Gastroesophageal sphincter (tissue), 4 donors: ENCODE data around the gene THAP2. TPM values are rescaled to one million over a fixed set of nuclear protein-coding genes. Genes with fewer than 3 reads are reported as not detected.

ENCODE experiments used
- ATAC-seq: fragments of 150-250 bp; one replicate; pipeline ENCODE4 v1.9.1; 2016; ENCODE audit warnings: mild to moderate bottlenecking, moderate library complexity
- H3K27ac ChIP-seq, 4 donors: fragments of 200-600 bp; sonication (generic) in 3 of 4; 1 replicate in 3 of 4; 2 replicates in 1 of 4; pipeline ENCODE4 v1.5.1; 2016 to 2019
- H3K27me3 ChIP-seq: fragments of 200-600 bp; sonication (generic); one replicate; pipeline ENCODE4 v1.5.1; 2019
- H3K36me3 ChIP-seq, 2 donors: fragments of 200-600 bp; sonication (generic); one replicate each; pipeline ENCODE4 v1.5.1; 2019; ENCODE audit warnings: control low read depth in 1 of 2
- H3K4me1 ChIP-seq, 3 donors: fragments of 200-600 bp; sonication (generic); 1 replicate in 2 of 3; 2 replicates in 1 of 3; pipeline ENCODE4 v1.5.1; 2016 to 2019; ENCODE audit warnings: control low read depth in 2 of 3
- H3K4me3 ChIP-seq, 2 donors: fragments of 200-600 bp; sonication (generic); one replicate each; pipeline ENCODE4 v1.5.1; 2019; ENCODE audit warnings: mild to moderate bottlenecking in 1 of 2, moderate library complexity in 1 of 2
- H3K9me3 ChIP-seq, 3 donors: fragments of 200-600 bp; sonication (generic); one replicate each; pipeline ENCODE4 v1.5.1; 2017 to 2019; ENCODE audit warnings: control low read depth in 2 of 3
- EP300 ChIP-seq: sonication (generic); formaldehyde crosslinking; IDR thresholded peaks from one replicate; pipeline ENCODE4 v1.6.1; 2017; ENCODE audit warnings: antibody characterized with exemption, mild to moderate bottlenecking
- POLR2A ChIP-seq, 2 donors: fragments of 450-650 bp; IDR thresholded peaks; one replicate each; pipeline ENCODE4 v1.6.1; 2017; ENCODE audit warnings: antibody characterized with exemption in 2 of 2, mild to moderate bottlenecking in 2 of 2, moderate library complexity in 1 of 2
- POLR2AphosphoS5 ChIP-seq: sonication (generic); formaldehyde crosslinking; IDR thresholded peaks from one replicate; pipeline ENCODE4 v1.6.1; 2017; ENCODE audit warnings: antibody characterized with exemption
- WGBS, 2 donors: methylation state at CpG; one replicate each; pipeline ENCODE4 v1.1.5; 2018; ENCODE audit warnings: low coverage in 1 of 2; 5-methylcytosine and 5-hydroxymethylcytosine counted together
- total RNA-seq, 4 donors: library from RNA; depleted of rRNA; stranded (reverse); fragments of >200 nt; gene quantifications; one replicate each; pipeline ENCODE4 v1.1.0, GENCODE V29; 2016
- TF ChIP-seq, protein P1 (sequence below), 4 experiments: fragments of 200-600 bp in 2 of 4; fragments of 450-650 bp in 2 of 4; sonication (generic) in 1 of 4; IDR thresholded peaks; one replicate each; pipeline ENCODE4 v1.5.1; 2017 to 2019; ENCODE audit warnings: antibody characterized with exemption in 4 of 4, mild to moderate bottlenecking in 2 of 4, moderate library complexity in 2 of 4

The THAP2 gene
- total RNA-seq, 4 donors from 2014 or later: 2.3 to 19.5 (median 6.1) TPM

- no peak for ATAC-seq
- TF ChIP-seq POLR2A (IDR thresholded peaks at IDR 0.05) (no peak), POLR2AphosphoS5 (no peak), EP300 (no peak)
- TF ChIP-seq, protein P1, sequence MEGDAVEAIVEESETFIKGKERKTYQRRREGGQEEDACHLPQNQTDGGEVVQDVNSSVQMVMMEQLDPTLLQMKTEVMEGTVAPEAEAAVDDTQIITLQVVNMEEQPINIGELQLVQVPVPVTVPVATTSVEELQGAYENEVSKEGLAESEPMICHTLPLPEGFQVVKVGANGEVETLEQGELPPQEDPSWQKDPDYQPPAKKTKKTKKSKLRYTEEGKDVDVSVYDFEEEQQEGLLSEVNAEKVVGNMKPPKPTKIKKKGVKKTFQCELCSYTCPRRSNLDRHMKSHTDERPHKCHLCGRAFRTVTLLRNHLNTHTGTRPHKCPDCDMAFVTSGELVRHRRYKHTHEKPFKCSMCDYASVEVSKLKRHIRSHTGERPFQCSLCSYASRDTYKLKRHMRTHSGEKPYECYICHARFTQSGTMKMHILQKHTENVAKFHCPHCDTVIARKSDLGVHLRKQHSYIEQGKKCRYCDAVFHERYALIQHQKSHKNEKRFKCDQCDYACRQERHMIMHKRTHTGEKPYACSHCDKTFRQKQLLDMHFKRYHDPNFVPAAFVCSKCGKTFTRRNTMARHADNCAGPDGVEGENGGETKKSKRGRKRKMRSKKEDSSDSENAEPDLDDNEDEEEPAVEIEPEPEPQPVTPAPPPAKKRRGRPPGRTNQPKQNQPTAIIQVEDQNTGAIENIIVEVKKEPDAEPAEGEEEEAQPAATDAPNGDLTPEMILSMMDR (IDR thresholded peaks at IDR 0.05): no peak
- Histone ChIP-seq H3K4me3 (no peak overlapping the region), H3K27me3 (no peaks in the 10 kb centered on the region), H3K36me3 (peaks cover 0 to 27% of the 10 kb centered on the region in 2 donors), H3K27ac (no peak overlapping the region), H3K9me3 (peaks cover 0 to 17% (median 0%) of the 10 kb centered on the region in 3 donors), H3K4me1 (no peaks in the 10 kb centered on the region)
- 91 to 100% methylated on average over 1 of the region's 1 CpG for WGBS, 2 donors
Measured at GRCh38 chr12:71708658-71709057, 44.6 kb downstream of the THAP2 start.

- H3K27ac ChIP-seq: no peak overlapping the region
- 81 to 86% methylated on average over 5 to 6 of the region's 7 CpGs for WGBS, 2 donors
- no peaks in the 10 kb centered on the region for H3K4me1 ChIP-seq
- no peak for TF ChIP-seq POLR2A (IDR thresholded peaks at IDR 0.05)
- TF ChIP-seq POLR2AphosphoS5: no peak
- no peak for TF ChIP-seq EP300
- TF ChIP-seq, protein P1 (IDR thresholded peaks at IDR 0.05): no peak
- no peak overlapping the region for H3K4me3 ChIP-seq
- peaks cover 0 to 31% (median 0%) of the 10 kb centered on the region in 3 donors for H3K9me3 ChIP-seq
- no peaks in the 10 kb centered on the region for H3K27me3 ChIP-seq
- ATAC-seq: no peak
- peaks cover 0 to 18% of the 10 kb centered on the region in 2 donors for H3K36me3 ChIP-seq
Measured at GRCh38 chr12:71710276-71711125, 46.4 kb downstream of the THAP2 start.

DNA sequence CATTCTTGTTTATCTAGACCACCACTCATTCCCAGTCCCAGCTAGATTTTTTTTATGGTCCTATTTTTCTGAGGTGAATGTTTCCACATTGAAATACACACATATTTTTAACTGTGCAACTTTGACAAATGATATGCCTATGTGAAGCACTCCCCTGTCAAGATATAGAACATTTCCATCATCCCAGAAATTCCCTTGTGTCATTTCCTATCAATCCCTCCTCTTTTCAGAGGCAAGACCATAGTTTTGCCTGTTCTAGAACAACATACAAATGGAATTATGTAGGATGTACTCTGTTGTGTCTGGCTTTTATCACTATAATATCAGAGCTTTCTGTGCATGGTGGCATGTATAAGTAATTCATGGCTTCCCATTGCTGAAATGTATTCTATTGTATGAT, 54.5 kb downstream of the THAP2 start:
- no peaks in the 10 kb centered on the region for H3K27me3 ChIP-seq
- H3K4me1 ChIP-seq: no peaks in the 10 kb centered on the region
- no peaks in the 10 kb centered on the region for H3K36me3 ChIP-seq
- TF ChIP-seq EP300 (no peak), POLR2AphosphoS5 (no peak), POLR2A (IDR thresholded peaks at IDR 0.05) (no peak)
- TF ChIP-seq, protein P1 (IDR thresholded peaks at IDR 0.05): no peak
- no peak overlapping the region for H3K4me3 ChIP-seq
- peaks cover 0 to 14% (median 0%) of the 10 kb centered on the region in 3 donors for H3K9me3 ChIP-seq
- no peak overlapping the region for H3K27ac ChIP-seq
- no peak for ATAC-seq

GRCh38 chr12:71719647-71720370, 55.7 kb downstream of the THAP2 start:
- WGBS, 2 donors: 76 to 93% methylated on average over 5 of the region's 5 CpGs
- Histone ChIP-seq H3K27me3 (no peaks in the 10 kb centered on the region), H3K4me1 (no peaks in the 10 kb centered on the region), H3K4me3 (no peak overlapping the region), H3K36me3 (no peaks in the 10 kb centered on the region), H3K9me3 (peaks cover 0 to 2% (median 0%) of the 10 kb centered on the region in 3 donors), H3K27ac (no peak overlapping the region)
- ATAC-seq: no peak
- TF ChIP-seq POLR2A (IDR thresholded peaks at IDR 0.05) (no peak), POLR2AphosphoS5 (no peak), EP300 (no peak)
- TF ChIP-seq, protein P1 (IDR thresholded peaks at IDR 0.05): no peak
